ENCODE measurements around the gene BCR.

The BCR gene

GRCh38 chr22:23268139-23268712 lies 87.9 kb downstream of the BCR start:
- no peak for TF ChIP-seq CTCF (IDR thresholded peaks at IDR 0.05; ENCODE audit: insufficient read depth, low read depth, low read length, missing control alignments)
- no peak overlapping the region for H3K4me3 ChIP-seq (ENCODE audit: low read depth, low read length)
- DNase-seq (ENCODE audit: low read depth), result no peak

GRCh38 chr22:23268877-23269276 lies 88.6 kb downstream of the BCR start:
- peak; percentile 77 for DNase-seq (ENCODE audit: low read depth)
- H3K4me3 ChIP-seq (ENCODE audit: low read depth, low read length), result no peak overlapping the region
- TF ChIP-seq CTCF (IDR thresholded peaks at IDR 0.05; ENCODE audit: insufficient read depth, low read depth, low read length, missing control alignments), result no peak

DNA sequence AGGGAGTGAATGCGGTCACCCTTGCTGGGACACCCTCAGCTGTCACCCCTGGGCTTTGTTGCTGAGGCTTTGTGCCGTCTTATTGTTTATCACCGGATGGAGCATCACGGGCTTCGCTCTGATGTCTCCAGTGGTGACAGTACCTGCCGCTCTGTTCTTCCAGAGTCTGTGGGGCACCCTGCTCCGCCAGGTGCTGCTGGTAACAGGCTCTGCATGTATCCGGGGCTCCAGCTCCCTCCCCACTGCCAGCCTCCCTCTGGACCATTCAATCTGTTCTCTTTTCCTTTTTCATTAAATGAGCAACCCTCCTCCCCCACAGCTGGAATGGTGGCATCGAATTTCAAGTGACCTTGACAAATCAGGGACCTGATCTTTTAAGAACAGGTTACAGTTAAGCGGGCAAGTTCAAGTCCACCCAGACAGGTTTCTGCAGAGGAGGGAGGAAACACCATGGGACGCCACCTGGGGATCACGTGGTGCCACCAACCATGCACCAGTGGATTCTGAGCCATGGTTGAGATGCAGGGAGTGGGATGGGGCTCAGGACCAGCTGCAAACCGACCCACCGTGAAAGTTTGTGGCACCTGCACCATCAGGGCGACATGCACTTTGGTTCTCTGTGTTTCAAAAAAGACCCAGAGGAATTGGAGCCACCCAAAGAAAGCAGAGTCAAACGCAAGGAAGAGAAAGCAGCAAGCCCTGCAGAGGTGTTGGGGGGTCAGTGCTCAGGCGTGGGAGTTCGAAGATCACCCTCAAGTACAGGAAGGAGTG lies 89.3 kb downstream of the BCR start:
- H3K4me3 ChIP-seq (ENCODE audit: low read depth, low read length), result no peak overlapping the region
- TF ChIP-seq CTCF (IDR thresholded peaks at IDR 0.05; ENCODE audit: insufficient read depth, low read depth, low read length, missing control alignments), result no peak
- DNase-seq (ENCODE audit: low read depth), result peak; percentile 50

GRCh38 chr22:23270212-23270733 lies 90.0 kb downstream of the BCR start:
- no peak for DNase-seq (ENCODE audit: low read depth)
- no peak overlapping the region for H3K4me3 ChIP-seq (ENCODE audit: low read depth, low read length)
- no peak for TF ChIP-seq CTCF (IDR thresholded peaks at IDR 0.05; ENCODE audit: insufficient read depth, low read depth, low read length, missing control alignments)

DNA sequence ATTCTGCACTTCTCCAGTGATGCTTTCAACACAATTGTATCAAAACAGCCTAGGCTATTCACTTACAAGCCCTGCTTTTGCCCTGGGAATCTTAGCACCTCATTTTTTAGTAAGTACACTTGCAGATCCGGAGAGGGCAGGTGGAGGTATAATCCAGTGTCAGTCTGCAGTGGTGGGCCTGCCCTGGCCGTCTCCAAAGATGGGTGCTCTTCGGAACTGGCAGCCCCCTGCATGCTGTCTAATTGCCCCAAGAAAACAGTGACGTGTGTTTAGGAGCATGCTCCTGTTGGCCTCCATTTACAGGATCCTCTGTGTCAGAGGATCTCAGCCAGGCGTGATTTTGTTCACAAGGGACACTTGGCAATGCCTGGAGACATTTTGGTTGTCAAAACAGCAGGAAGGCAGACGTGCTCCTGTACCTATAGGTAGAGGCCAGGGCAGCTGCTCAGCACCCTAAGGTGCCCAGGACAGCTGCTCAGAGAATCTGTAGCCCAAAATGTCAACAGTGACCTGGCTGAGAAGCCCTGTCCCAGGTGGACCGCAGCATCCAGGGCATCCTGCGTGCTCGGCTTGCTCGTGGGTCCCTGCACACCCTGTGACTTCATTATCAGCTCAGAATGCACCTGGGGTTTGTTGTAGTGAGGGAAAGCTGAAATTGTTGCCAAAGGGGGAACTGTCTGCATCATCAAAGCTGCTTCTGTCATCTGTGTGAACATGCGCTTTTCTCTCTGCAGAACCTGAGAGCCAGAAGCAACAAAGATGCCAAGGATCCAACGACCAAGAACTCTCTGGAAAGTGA lies 90.7 kb downstream of the BCR start:
- TF ChIP-seq CTCF (IDR thresholded peaks at IDR 0.05; ENCODE audit: insufficient read depth, low read depth, low read length, missing control alignments), result no peak
- DNase-seq (ENCODE audit: low read depth), result no peak
- H3K4me3 ChIP-seq (ENCODE audit: low read depth, low read length), result no peak overlapping the region

GRCh38 chr22:23271597-23271908 lies 91.2 kb downstream of the BCR start:
- DNase-seq (ENCODE audit: low read depth), result no peak
- H3K4me3 ChIP-seq (ENCODE audit: low read depth, low read length), result no peak overlapping the region
- TF ChIP-seq CTCF (IDR thresholded peaks at IDR 0.05; ENCODE audit: insufficient read depth, low read depth, low read length, missing control alignments), result no peak

All from GM12865 (cell line).